Endothelial cell of umbilical vein (primary cell): Measurements from ENCODE around the gene ZNF319. TPM values are rescaled to one million over a fixed set of nuclear protein-coding genes. Genes with fewer than 3 reads are reported as not detected.

Experiments used
- Bru-seq: library from RNA; stranded (reverse); fragments of 400-500 nt; gene quantifications from one replicate; lab custom pipeline; 2021; lab: Mats Ljungman, UMichigan
- BruChase-seq, 2 experiments: library from RNA; stranded (reverse); fragments of 400-500 nt; gene quantifications; one replicate each; lab custom pipeline; 2021; lab: Mats Ljungman, UMichigan
- BruUV-seq: library from RNA; stranded (reverse); fragments of 400-500 nt; replicated peaks from 2 replicates; lab custom pipeline; 2021; lab: Mats Ljungman, UMichigan
- CTCF ChIA-PET: fragments of 300-600, 350-600 bp; sonication (Branson Sonifier 250); formaldehyde crosslinking; loops from one replicate; lab custom pipeline; 2021; ENCODE audit warnings: antibody characterized with exemption, inconsistent platforms; lab: Charles Lee
- POLR2A ChIA-PET: fragments of 300-600, 350-600 bp; sonication (Branson Sonifier 250); formaldehyde crosslinking; loops from one replicate; lab custom pipeline; 2021; ENCODE audit warnings: antibody characterized with exemption, inconsistent platforms; lab: Charles Lee
- DNase-seq: peaks from one replicate; pipeline ENCODE4 v3.0.0-alpha.2; 2011; ENCODE audit warnings: low read depth, low spot score
- FAIRE-seq: peaks from 2 replicates; lab custom pipeline; 2011; peaks lifted over from hg19 to GRCh38; lab: Jason Lieb, UNC
- H2AFZ ChIP-seq: 2 replicates; pipeline ENCODE4 v1.6.0; 2012; ENCODE audit warnings: low read depth, low read length, control low read depth, inconsistent platforms
- H3K27ac ChIP-seq: 2 replicates; pipeline ENCODE4 v1.5.1; 2011; ENCODE audit warnings: low read depth, mild to moderate bottlenecking, control low read depth, low read length, moderate library complexity; ENCODE audit not compliant: insufficient read depth
- H3K27me3 ChIP-seq, 2 experiments: 2 replicates each; pipeline versions ENCODE4 v1.6.0 to v1.6.1; 2011; ENCODE audit warnings: low read length in 2 of 2, mixed read lengths in 1 of 2; ENCODE audit not compliant: control insufficient read depth in 2 of 2, insufficient read depth in 2 of 2
- H3K36me3 ChIP-seq, 2 experiments: 2 replicates in 1 of 2; 3 replicates in 1 of 2; pipeline ENCODE4 v1.5.1; 2011; ENCODE audit warnings: low read length in 2 of 2, mild to moderate bottlenecking in 1 of 2, moderate library complexity in 1 of 2; ENCODE audit not compliant: control insufficient read depth in 2 of 2, insufficient read depth in 2 of 2; ENCODE audit errors: extremely low read depth in 1 of 2
- H3K4me1 ChIP-seq: 3 replicates; pipeline ENCODE4 v1.5.1; 2011; ENCODE audit warnings: mild to moderate bottlenecking, low read length; ENCODE audit not compliant: control insufficient read depth, insufficient read depth; ENCODE audit errors: extremely low read depth
- H3K4me2 ChIP-seq: 2 replicates; pipeline ENCODE4 v1.6.1; 2011; ENCODE audit warnings: low read length, control low read depth, mixed read lengths; ENCODE audit not compliant: insufficient read depth
- H3K4me3 ChIP-seq, 3 experiments: fragments of 200-600 bp in 1 of 3; sonication (generic), shearing (Covaris generic) in 1 of 3; replicated peaks in 1 of 3; 2 replicates each; pipeline ENCODE4 v1.5.1; 2011 to 2016; ENCODE audit warnings: control low read depth in 3 of 3, low read length in 3 of 3, mild to moderate bottlenecking in 2 of 3, inconsistent platforms in 1 of 3, low read depth in 1 of 3, moderate library complexity in 1 of 3; ENCODE audit not compliant: insufficient read depth in 1 of 3
- H3K79me2 ChIP-seq: 2 replicates; pipeline ENCODE4 v1.6.0; 2012; ENCODE audit warnings: low read length, inconsistent platforms; ENCODE audit not compliant: control insufficient read depth, insufficient read depth
- H3K9ac ChIP-seq: replicated peaks from 2 replicates; pipeline ENCODE3; 2011; ENCODE audit warnings: low read length, control low read depth; ENCODE audit not compliant: insufficient read depth; ENCODE audit errors: extremely low read depth
- H3K9me1 ChIP-seq: replicated peaks from 3 replicates; pipeline ENCODE4 v1.6.0; 2011; ENCODE audit warnings: mild to moderate bottlenecking, low read length; ENCODE audit not compliant: control insufficient read depth, insufficient read depth; ENCODE audit errors: extremely low read depth
- H3K9me3 ChIP-seq: replicated peaks from 2 replicates; pipeline ENCODE4 v1.5.1; 2012; ENCODE audit warnings: low read length, inconsistent platforms; ENCODE audit not compliant: control insufficient read depth, insufficient read depth
- H4K20me1 ChIP-seq: replicated peaks from 2 replicates; pipeline ENCODE3; 2011; ENCODE audit warnings: mild to moderate bottlenecking, low read length; ENCODE audit not compliant: control insufficient read depth, insufficient read depth; ENCODE audit errors: extremely low read depth
- CTCF ChIP-seq, 2 donors: IDR thresholded peaks; 1 replicate in 1 of 2; 2 replicates in 1 of 2; pipeline ENCODE4 v1.5.1; 2011; ENCODE audit warnings: low read length in 2 of 2, mild to moderate bottlenecking in 2 of 2, moderate library complexity in 2 of 2, control low read depth in 1 of 2, inconsistent platforms in 1 of 2, low read depth in 1 of 2; ENCODE audit not compliant: insufficient read depth in 1 of 2; ENCODE audit errors: extremely low read depth in 1 of 2
- JUN ChIP-seq: IDR thresholded peaks from 2 replicates; pipeline ENCODE4 v1.6.1; 2011; ENCODE audit warnings: borderline replicate concordance, low read depth; ENCODE audit not compliant: insufficient read length, insufficient read depth
- POLR2A ChIP-seq: IDR thresholded peaks from 2 replicates; pipeline ENCODE4 v1.6.1; 2012; ENCODE audit warnings: low read depth, mild to moderate bottlenecking, control low read depth, low read length
- POLR2AphosphoS5 ChIP-seq: IDR thresholded peaks from 2 replicates; pipeline ENCODE4 v1.6.1; 2012; ENCODE audit warnings: low read depth, mild to moderate bottlenecking, control low read depth, low read length, moderate library complexity; ENCODE audit not compliant: insufficient read depth
- dilution Hi-C: fragments of 300-500 bp; cut with MboI; formaldehyde crosslinking; loops from one replicate; pipeline ENCODE4 v1.15.0; 2019; ENCODE audit warnings: low sequenced_read_pairs; ENCODE audit not compliant: extremely low pct_ligation_motif_present
- intact Hi-C: fragments of 100-400 bp; cut with micrococcal nuclease; formaldehyde crosslinking; loops from one replicate; pipeline ENCODE4 v1.10.0; 2022
- long read RNA-seq: library from polyadenylated mRNA; stranded (forward); transcript quantifications from one replicate; pipeline ENCODE4 v2.0.0, GENCODE V29; 2021
- polyA minus RNA-seq, 3 experiments: library from RNA; depleted of rRNA, polyadenylated mRNA; stranded (reverse); fragments of >200 nt; gene quantifications; 1 replicate in 1 of 3; 2 replicates in 2 of 3; pipeline ENCODE4 v1.2.3, GENCODE V29; 2011
- polyA plus RNA-seq, 4 experiments: library from polyadenylated mRNA; depleted of rRNA in 3 of 4; stranded (reverse) in 3 of 4; unstranded in 1 of 4; fragments of >200 nt; gene quantifications; 2 replicates each; pipeline versions ENCODE4 v1.2.1 to v1.2.3, GENCODE V29; 2011 to 2012; ENCODE audit warnings: missing spikeins in 1 of 4
- total RNA-seq: library from RNA; stranded (reverse); gene quantifications from 2 replicates; pipeline ENCODE4 v1.2.3, GENCODE V29; 2021

The ZNF319 gene
- total RNA-seq (9.9 TPM in 2 replicates), polyA plus RNA-seq (5.4 and 7.6 TPM in 2 replicates), polyA minus RNA-seq (7.5 TPM in 2 replicates), Bru-seq, nascent RNA (percentile 53 among the genes with signal in this experiment), BruChase-seq, experiment 1, labeled RNA remaining after a 6-hour chase (percentile 44 among the genes with signal in this experiment), BruChase-seq, experiment 2, labeled RNA remaining after a 2-hour chase (percentile 62 among the genes with signal in this experiment)
- polyA plus RNA-seq (2011; cell fraction: cytosol; rRNA removed), result 3.9 and 4.9 TPM in 2 replicates
- polyA plus RNA-seq (2011; cell fraction: nucleus; rRNA removed), result 3.0 and 4.5 TPM in 2 replicates
- polyA plus RNA-seq (2012), result 4.8 and 6.4 TPM in 2 replicates
- 8.9 TPM for polyA minus RNA-seq (2011; cell fraction: cytosol; rRNA and poly(A)+ RNA removed)
- 3.2 and 6.3 TPM in 2 replicates for polyA minus RNA-seq (2011; cell fraction: nucleus; rRNA and poly(A)+ RNA removed)
- long read RNA-seq, partial matches to known transcripts, result 0 of 9 reads
- long read RNA-seq, other reads (novel, unspliced or antisense), result 9 of 9 reads

GRCh38 chr16:57999971-58000705 is at the start of gene ZNF319:
Gene ZNF319, minus strand, starts transcription at chr16:58000672. Its CDS starts 2,407 bp downstream, at chr16:57998265.
- TF ChIP-seq JUN, result no peak
- TF ChIP-seq POLR2AphosphoS5, result peak; percentile 52
- no peak for TF ChIP-seq CTCF (IDR thresholded peaks at IDR 0.05; ENCODE audit: extremely low read depth in 1 of 2, insufficient read depth in 1 of 2, low read depth in 1 of 2, low read length in 2 of 2)
- TF ChIP-seq POLR2A, result peak; percentile 43
- Histone ChIP-seq H3K4me2 (peak within 1 kb of the TSS; percentile 73), H3K79me2 (peaks cover 4% of the 10 kb centered on the region), H3K9me1 (no peaks in the 10 kb centered on the region), H3K9ac (peak within 1 kb of the TSS; percentile 68), H3K4me1 (peaks cover 17% of the 10 kb centered on the region), H4K20me1 (no peaks in the 10 kb centered on the region), H3K9me3 (no peaks in the 10 kb centered on the region), H3K36me3 (peaks cover 2 to 14% of the 10 kb centered on the region in 2 experiments), H2AFZ (peak within 1 kb of the TSS; percentile 98), H3K4me3 (peak within 1 kb of the TSS; percentile 68 to 90 (median 85)), H3K27ac (peak within 1 kb of the TSS; percentile 20), H3K27me3 (no peaks in the 10 kb centered on the region)
- dilution Hi-C loops (no loop called here), intact Hi-C loops (loop anchor here (2.0 to 5.0 kb wide), 3 partner anchors 15 to 409 kb away; no protein-coding TSS in a partner anchor)
- no TSS peak for BruUV-seq
- ChIA-PET POLR2A (no interaction called here), CTCF (interaction anchor here (0.7 to 3.5 kb wide), 14 partner anchors 11 to 423 kb away, joined by 3 to 36 read pairs (median 5); partner anchors contain the start of gene CFAP20)
- FAIRE-seq (peak; percentile 18), DNase-seq (no peak)
